ENCODE data around the gene HDAC8.

DNA sequence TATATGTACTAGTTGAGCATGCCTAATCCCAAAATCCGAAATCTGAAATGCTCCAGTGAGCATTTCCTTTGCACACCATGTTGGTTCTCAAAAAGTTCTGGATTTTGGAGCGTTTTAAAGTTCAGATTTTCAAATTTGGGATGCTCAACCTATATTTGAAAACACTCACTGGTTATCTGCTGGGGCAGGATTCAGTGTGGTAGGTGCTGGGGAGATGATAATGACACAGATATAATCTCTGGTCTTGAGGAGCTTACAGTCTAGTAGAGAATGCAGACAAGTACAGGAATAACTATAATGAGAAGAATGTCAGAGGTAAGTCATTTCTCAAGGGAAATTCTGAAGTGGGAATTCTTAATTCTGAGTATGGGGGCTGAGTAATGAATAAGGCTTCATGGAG is 207.5 kb downstream of the HDAC8 start:
- TF ChIP-seq CTCF (conservative IDR thresholded peaks at IDR 0.05 in 1 of 2, IDR thresholded peaks at IDR 0.05 in 1 of 2; ENCODE audit: extremely low read depth in 1 of 2, insufficient read depth in 1 of 2, low read depth in 1 of 2, low read length in 2 of 2) (no peak), EZH2 (IDR thresholded peaks at IDR 0.05; ENCODE audit: borderline replicate concordance, low read length) (no peak)

All from mammary epithelial cell (primary cell).